Pulmonary artery endothelial cell (primary cell): ENCODE results near the gene NEXMIF. TPM values are rescaled to one million over a fixed set of nuclear protein-coding genes. Genes with fewer than 3 reads are reported as not detected.
"Not testable (repeated sequence)": the region's sequence is repeated elsewhere in the genome, so short reads cannot be mapped to it uniquely, and the experiment has no call there.

Experiments used
- DNase-seq: peaks from one replicate; pipeline ENCODE4 v3.0.0-alpha.2; 2011; ENCODE audit warnings: low read depth, low spot score
- total RNA-seq: library from RNA; depleted of rRNA; stranded (reverse); fragments of >200 nt; gene quantifications from 2 replicates; pipeline ENCODE4 v1.2.3, GENCODE V29; 2014

NEXMIF gene
- under 0.01 TPM in 1 of 2 replicates, not detected in the other for total RNA-seq

DNA sequence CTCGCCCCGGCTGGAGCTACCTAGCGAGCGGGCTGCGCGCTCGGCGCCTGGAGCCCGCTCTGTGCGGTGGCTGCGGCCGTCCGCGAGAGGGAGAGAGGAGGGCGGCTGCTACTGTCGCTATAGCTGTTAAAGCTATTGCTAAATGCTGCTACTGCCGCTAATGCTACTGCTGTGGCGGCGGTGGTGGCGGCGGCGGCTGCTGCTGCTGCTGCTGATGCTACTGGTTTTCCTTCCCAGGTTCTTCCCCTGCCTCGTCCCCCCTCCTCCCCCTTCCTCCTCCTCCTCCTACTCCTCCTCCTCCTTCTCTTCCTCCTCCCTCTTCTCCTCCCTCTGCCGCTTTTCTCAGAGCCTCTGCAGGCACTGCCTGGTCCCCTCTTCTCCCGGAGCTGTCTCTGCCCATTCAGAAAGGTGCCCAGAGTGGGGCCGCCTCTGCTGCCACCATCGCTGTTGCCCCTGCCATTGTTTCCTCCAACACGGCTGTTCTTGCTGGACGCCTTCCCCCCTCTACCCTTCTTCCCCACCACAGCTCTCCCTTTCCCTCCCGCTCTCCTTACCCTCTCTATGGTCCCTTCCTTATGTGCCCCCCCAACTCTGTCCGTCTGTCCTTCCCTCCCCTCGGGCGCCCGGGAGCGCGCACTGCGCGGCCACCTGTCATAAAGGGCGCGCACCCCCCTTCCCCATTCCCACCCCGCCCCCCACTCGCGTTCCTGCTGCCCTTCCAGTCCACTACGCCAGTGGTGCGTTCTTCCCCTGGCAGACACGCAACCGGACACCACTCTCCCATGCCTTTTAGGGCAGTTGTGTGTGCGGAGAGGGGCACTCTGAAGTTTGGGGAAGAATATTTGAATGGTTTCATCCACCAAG, at the start of gene NEXMIF:
TSS of gene NEXMIF (minus strand) at position 228 of the 864 bp plus-strand sequence.
- no peak for DNase-seq

DNA sequence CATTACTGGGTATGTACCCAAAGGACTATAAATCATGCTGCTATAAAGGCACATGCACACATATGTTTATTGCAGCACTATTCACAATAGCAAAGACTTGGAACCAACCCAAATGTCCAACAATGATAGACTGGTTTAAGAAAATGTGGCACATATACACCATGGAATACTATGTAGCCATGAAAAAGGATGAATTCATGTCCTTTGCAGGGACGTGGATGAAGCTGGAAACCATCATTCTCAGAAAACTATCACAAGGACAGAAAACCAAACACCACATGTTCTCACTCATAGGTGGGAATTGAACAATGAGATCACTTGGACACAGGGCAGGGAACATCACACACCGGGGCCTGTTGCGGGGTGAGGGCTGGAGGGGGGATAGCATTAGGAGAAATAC, 36.7 kb upstream of the NEXMIF start:
- DNase-seq, result not testable (repeated sequence)

DNA sequence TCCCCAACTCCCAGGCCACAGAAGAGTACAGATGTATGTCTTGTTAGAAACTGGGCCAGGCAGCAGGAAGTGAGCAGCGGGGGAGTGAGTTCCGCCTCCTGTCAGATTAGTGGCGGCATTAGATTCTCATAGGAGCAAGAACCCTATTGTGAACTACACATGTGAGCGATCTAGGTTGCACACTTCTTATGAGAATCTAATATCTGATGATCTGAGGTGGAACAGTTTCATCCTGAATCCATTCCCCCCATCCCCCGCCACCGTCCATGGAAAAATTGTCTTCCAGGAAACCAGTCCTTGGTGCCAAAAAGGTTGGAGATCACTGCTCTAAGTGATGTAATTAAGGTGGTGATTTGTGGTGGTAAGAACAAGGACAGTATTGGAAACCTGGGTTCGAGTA, 24.5 kb upstream of the NEXMIF start:
- no peak for DNase-seq

DNA sequence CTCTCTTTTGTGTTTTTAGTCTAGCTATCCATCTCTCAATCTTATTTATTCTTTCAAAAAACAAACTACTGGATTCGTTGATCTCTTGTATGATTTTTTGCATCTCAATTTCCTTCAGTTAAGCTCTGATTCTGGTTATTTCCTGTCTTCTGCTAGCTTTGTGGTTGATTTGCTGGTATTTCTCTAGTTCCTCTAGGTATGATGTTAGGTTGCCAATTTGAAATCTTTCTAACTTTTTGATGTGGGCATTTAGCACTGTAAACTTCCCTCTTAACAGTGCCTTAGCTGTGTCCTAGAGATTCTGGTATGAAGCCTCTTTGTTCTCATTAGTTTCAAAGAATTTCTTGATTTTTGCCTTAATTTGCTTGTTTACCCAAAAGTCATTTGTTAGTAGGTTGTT, 15.2 kb upstream of the NEXMIF start:
- no peak for DNase-seq

DNA sequence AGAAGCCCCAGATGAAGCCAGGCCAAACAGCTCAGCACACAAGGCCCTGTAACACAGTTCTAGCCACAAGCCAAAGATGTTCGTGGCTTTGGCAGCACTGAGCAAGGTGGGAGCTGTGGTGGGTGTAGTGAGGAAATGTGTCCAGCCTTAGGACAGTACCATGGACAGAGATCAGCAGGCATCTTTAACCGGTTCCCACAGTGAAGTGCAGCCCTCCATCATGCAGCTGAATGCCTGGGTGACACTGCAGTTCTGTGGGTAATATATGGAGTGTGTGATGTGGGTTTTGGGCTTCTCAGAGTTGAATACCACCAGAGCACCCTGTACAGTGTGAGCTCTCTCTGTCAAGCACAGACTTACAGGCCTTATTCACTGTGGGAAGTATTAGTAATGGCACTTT, 6.0 kb upstream of the NEXMIF start:
- no peak for DNase-seq

DNA sequence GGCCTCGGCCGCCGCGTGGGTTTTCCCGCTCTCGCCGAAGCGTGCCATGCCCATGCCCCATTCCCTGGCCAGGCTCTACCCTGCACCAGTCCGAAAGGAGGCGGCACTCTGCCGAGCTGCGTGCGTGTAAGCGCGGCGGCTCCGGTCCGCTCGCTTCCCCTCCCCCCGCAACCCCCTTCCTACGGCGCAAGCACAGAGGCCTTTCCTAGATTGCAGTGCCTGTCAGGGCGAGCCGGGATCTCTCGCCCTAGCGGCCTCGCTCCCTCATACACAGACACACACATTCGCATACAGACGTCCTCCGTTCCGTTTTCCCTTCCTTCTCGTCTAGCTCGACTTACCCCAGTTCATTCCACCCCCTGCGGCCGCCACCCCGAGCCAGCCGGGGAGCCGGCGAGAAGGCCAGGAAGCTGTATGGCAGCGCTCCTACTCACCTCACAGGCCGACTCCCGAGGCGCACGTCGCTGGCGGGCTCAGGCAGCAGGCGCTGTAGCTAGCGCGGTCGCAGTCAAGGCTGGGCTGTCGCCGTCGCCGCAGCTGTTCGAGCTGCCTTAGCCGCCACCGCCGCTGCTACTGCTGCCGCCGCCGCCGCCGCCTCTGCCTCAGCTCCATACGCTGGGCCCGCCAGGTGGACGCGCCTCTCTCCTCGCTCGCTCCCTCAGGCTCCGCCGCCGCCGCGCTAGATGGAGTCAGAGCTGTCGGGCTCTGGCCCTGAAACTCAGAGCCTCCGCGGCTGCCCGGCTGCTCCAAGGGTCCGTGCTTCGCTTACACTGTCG, 615 bp downstream of the NEXMIF start:
- DNase-seq, result no peak

DNA sequence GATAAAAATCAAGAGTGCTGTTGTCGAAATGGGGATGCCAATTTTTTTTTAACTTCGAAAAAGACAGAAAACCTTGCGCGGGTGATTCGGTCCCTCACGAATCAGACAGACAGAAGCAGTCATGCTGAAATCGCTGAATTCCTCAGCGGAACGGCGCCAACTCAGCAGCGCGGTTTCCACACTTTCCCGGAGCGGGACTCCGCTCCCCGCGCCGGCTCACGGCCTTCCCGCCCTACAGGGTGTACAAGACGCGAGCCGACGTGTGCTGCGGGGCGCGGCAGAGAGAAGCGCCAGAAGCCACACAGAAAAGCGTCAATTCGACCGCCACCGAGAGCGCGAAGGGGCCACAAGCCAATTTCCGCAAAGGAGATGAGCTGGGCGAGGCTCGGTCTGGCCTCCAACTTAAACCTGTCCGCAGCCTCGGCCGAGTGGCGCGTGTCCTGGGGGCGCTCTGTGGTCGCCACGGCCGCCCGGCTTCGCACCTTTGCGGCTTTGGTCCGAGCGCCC, 1.3 kb downstream of the NEXMIF start:
- DNase-seq, result no peak

DNA sequence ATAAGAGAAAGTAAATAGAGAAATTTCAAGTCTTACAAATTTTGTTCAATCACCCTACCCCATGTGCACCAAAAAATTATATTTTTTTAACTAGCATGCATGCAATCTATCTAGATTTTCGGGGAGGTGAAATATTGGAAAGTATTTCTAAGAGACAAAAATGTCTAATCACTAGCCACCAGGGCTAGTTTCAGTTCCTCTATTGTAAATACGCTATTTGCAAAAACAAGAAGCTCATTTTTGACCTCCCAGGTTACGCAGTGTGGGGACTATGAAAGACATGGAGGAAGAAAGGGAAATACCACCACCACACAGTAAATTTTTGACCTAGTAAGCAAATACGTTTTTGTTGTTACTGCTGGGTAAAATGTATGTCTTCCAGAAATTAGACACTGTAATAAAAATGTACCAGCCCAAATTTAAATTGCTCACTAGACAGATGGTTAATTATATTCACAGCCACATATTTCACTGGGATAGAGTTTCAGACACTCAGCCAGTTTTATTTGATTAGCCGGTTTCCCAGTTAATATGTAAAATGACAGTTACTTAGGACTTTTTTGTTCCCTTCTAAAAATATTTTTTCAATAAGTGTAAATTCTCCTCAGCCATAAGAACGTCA, 2.2 kb downstream of the NEXMIF start:
- DNase-seq, result no peak

DNA sequence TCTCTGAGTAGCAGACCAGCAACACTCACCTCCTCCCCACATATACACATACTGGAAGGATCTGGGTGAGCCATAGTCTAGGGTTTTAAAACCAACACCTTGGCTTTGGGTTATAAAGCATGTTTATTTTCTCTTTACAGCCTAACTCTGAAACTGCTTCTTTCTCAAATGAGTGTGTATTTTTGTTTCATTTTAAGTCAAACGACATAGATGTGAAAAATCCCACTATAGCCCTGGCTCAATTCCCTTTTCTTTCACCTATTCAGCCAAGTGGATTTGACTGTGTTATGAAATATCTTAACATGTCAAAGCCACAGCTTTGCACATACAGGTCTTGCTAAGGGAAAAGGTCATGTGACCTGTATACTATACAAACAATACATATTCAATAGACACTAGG, 13.8 kb downstream of the NEXMIF start:
- no peak for DNase-seq

DNA sequence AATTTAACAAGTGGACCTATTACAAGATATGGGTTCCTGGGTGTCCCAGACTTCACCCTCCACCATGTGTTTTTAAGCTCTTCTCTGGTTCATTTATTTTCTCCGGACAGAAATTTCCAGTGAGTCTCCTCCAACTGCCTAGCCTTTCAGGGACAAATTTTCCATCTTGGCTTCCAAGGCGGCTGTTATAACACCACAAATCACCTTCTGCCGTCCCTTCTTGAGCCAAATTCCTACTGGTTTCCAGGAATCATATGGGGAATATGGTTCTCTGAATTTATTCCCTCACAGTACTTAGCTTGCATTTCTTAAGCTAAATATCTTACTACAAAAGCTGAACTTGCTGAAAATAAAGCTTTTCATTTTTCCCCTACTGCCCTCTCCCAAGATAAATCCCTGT, 18.8 kb downstream of the NEXMIF start:
- DNase-seq, result no peak

DNA sequence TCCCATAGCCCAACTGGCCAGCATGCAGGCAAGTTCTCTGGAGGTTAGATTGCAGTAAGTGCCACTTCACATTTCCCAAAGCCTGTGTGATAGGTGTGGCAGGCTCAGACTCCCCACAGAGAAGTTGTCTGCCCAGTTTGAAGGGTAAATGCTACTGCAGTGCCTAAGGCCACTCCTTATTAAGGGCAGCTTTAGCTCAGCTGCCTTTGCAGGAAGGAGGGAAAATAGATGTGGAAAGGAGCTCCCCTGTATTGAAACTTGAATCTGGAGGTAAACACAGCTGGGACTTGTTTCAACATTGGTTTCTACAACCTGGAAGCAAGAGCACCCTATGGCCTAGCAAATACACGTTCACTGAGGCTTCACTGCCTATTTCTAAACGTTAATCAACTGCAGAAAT, 22.4 kb downstream of the NEXMIF start:
- no peak for DNase-seq

DNA sequence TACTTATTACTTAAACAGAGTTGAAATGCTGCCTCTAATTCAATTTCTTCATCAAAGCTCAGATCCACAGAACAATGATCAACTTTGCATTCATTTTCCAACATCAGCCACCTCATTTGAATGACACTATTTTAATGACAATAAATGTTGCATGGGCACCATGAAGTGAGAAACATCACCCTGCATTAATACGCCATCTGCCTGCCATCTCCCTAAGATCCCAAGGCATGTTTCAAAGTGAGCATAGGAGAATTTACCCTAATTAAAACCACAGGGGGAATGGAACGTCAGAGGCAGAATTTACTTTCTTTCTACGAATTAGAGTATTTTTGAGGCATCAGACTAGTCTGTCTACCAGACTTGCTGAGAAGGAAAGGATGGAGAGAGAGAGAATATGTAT, 32.7 kb downstream of the NEXMIF start:
- DNase-seq, result no peak

DNA sequence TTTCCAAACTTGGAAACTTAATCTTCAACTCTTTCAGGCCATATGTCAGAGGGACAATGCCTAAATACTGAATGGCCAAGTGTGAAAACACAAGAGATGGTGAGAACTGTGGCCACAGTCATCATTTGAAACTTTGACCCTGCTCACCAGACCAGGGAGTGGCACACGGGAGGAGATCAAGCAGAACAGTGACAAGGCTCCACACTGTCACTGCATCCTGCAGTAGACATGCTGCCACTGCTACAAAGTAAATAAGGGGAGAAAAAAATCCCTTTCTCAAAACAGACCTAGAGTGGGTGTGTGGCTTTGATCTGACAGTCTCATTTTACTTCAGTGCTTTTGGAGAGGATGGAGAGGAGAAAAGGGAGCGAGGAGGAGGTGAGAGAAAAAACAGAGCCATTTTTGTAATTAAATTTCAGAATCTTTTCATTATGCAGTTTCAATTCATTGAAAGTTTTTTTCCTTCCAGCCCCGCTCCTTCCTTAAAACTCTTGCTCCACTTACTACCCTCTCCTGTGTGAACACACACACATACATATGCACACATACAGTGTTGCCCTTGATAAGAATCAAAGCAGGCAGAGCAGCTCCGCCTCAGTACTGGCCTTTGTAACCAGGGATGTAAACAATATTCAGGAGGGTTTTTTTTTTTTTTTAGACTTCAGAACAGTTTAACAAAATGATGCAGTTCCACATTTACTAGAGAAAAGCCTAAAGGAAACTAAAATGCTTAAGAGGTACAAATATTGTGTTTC, 34.4 kb downstream of the NEXMIF start:
- no peak for DNase-seq

DNA sequence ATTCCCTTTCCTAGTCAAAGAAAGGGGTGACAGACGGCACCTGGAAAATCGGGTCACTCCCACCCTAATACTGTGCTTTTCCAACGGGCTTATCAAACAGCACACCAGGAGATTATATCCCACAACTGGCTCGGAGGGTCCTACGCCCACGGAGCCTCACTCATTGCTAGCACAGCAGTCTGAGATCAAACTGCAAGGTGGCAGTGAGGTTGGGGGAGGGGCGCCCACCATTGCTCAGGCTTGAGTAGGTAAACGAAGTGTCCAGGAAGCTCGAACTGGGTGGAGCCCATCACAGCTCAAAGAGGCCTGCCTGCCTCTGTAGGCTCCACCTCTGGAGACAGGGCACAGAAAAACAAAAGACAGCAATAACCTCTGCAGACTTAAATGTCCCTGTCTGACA, 42.9 kb downstream of the NEXMIF start:
- not testable (repeated sequence) for DNase-seq

DNA sequence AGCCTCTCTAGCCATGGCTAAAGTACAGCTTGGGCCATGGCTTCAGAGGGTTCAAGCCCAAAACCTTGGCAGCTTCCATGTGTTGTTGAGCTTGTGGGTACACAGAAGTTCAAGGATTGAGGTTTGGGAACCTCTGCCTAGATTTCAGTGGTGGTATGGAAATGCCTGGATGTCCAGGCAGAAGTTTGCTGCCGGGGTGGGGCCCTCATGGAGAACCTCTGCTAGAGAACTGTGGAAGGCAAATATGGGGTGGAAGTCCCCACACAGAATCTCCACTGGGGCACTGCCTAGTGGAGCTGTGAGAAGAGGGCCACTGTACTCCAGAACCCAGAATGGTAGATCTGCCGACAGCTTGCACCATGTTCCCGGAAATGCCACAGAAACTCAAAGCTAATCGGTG, 59.5 kb downstream of the NEXMIF start:
- no peak for DNase-seq

DNA sequence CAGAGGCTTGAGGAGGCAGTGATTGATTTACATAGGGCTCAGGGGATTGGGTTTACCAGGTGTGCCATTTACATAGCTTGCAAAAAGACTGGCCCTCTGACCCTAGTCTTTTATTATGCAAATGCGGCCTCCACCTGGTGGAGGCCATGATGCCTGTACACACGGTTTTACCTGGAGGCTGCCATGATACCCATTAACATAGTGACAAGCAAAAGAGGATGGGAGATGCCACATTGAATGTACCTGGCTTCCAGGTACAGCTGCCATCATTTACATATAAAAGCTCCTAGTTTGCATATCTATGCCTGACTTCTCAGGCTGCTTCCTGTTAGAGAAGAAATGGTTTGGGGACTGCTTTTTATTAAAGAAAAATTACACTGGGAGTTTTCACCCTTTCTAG, 72.0 kb downstream of the NEXMIF start:
- DNase-seq, result no peak

DNA sequence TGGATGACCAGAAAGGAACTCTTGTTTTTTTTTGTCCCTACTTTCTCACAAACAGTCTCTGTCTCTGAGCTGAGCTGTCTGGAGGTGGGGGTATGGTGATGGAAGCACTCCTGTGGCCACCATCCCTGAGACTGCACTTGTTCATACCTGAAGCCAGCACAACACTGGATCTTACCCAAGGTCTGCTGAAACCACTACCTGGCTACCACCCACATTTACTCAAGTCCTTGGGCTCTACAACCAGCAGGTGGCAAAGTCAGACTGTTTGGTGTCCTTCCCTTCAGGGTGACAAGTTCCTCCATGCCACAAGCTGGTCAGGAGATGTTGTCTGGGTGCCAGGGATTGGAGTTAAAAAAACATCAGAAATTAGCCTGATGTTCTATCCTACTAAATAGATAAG, 89.7 kb downstream of the NEXMIF start:
- DNase-seq, result no peak

DNA sequence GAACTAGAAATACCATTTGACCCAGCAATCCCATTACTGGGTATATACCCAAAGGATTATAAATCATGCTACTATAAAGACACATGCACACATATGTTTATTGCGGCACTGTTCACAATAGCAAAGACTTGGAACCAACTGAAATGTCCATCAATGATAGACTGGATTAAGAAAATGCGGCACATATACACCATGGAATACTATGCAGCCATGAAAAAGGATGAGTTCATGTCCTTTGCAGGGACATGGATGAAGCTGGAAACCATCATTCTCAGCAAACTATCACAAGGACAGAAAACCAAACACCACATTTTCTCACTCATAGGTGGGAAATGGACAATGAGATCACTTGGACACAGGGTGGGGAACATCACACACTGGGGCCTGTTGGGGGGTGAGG, 105.5 kb downstream of the NEXMIF start:
- not testable (repeated sequence) for DNase-seq

DNA sequence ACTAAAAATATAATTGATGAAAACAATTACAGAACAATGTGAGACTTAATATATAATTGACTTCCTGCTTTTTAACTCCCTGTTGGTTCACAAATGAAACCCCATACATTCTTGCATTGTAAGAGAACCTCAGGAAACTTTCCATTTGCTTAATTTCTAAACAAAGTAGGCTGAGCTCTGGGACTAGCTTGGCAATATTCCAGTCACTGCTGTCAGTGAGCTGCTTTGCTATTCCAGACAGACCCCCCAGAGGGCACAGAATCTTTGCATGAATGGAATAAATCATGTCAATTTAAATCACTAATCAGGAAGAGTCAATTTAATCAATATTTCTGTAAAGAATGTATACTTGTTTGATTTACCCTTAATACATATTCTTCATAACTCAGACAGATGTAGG, 110.6 kb downstream of the NEXMIF start:
- no peak for DNase-seq

DNA sequence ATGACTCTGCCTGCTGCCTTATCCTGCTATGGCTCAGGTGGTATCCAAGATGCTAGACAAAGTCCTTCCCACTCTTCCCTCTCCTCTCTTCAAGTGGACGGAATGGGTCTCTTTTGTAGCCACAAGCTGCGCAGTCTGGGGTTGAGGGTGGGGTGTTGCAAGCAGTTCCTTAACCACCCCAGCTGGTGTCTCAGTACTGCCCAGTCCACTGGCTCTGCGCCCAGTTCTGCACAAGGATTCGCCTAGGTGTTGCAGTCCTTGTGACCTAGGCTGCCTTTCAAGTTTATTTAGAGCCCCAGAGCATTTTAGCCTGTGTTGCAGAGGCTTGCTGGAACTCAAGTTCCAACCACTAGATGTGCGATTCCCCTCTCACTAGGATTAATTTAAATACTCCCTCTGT, 120.7 kb downstream of the NEXMIF start:
- DNase-seq, result no peak

DNA sequence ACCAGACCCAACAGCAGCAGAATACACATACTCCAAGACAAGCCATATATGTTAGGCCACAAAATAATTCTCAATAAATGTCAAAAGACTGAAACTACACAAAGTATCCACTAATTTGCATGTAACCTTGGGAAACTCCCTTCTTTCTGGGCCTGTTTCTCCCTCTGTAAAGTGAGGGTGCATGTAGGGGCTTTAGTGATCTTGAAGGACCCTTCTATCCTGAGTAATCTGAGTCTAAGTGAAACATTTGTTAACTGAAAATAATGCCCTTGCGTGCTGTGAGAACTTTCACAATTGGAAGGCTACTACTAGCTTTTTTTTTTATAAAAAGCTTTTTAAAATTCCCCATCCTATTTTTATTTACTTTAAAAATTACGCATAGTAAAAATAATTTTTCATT, 125.2 kb downstream of the NEXMIF start:
- DNase-seq, result no peak
